MCF 10A (cell line): Measurements from ENCODE around the gene CLEC14A. TPM values are rescaled to one million over a fixed set of nuclear protein-coding genes. Genes with fewer than 3 reads are reported as not detected.

Experiments
- BruUV-seq: library from RNA; stranded (reverse); fragments of 400-500 nt; replicated peaks from 2 replicates; lab custom pipeline; 2021; lab: Mats Ljungman, UMichigan
- CTCF ChIA-PET: fragments of 300-600 bp; sonication (Branson Sonifier 250); formaldehyde crosslinking; extraction: SDS; loops from one replicate; lab custom pipeline; 2021; ENCODE audit warnings: antibody characterized with exemption, inconsistent platforms; lab: Yijun Ruan, JAX
- POLR2A ChIA-PET: fragments of 300-600, 350-650 bp; sonication (Branson Sonifier 250); formaldehyde crosslinking; extraction: SDS; loops from one replicate; lab custom pipeline; 2020; ENCODE audit warnings: antibody characterized with exemption, inconsistent platforms; lab: Yijun Ruan, JAX
- DNase-seq: peaks from one replicate; pipeline ENCODE4 v3.0.0-alpha.2; 2018; ENCODE audit not compliant: unreplicated experiment
- H3K27ac Mint-ChIP-seq: one replicate; pipeline ENCODE4 v1.8.0; 2022; ENCODE audit warnings: mild to moderate bottlenecking, low read depth, mixed read lengths; ENCODE audit not compliant: unreplicated experiment
- H3K27me3 Mint-ChIP-seq: one replicate; pipeline ENCODE4 v1.8.0; 2022; ENCODE audit warnings: mixed read lengths; ENCODE audit not compliant: insufficient read depth, unreplicated experiment
- H3K36me3 Mint-ChIP-seq: one replicate; pipeline ENCODE4 v1.8.0; 2022; ENCODE audit warnings: mild to moderate bottlenecking, moderate library complexity, mixed read lengths; ENCODE audit not compliant: insufficient read depth, unreplicated experiment
- H3K4me1 Mint-ChIP-seq: one replicate; pipeline ENCODE4 v1.8.0; 2022; ENCODE audit warnings: mixed read lengths; ENCODE audit not compliant: insufficient read depth, unreplicated experiment
- H3K4me3 Mint-ChIP-seq: one replicate; pipeline ENCODE4 v1.8.0; 2022; ENCODE audit warnings: mild to moderate bottlenecking, moderate library complexity, mixed read lengths; ENCODE audit not compliant: unreplicated experiment
- H3K9me3 Mint-ChIP-seq: one replicate; pipeline ENCODE4 v1.8.0; 2022; ENCODE audit warnings: mixed read lengths; ENCODE audit not compliant: unreplicated experiment
- CTCF ChIP-seq: fragments of 200-600 bp; IDR thresholded peaks from one replicate; pipeline ENCODE4 v1.8.0; 2022; ENCODE audit warnings: antibody characterized with exemption, mild to moderate bottlenecking; ENCODE audit not compliant: unreplicated experiment
- intact Hi-C: fragments of 100-400 bp; cut with micrococcal nuclease; formaldehyde crosslinking; loops from 2 replicates; pipeline ENCODE4 v1.14.1; 2022
- total RNA-seq: library from RNA; stranded (reverse); gene quantifications from 2 replicates; pipeline ENCODE4 v1.2.3, GENCODE V29; 2022

CLEC14A gene
- total RNA-seq, 1 experiment from 2014 or later = not detected

DNA sequence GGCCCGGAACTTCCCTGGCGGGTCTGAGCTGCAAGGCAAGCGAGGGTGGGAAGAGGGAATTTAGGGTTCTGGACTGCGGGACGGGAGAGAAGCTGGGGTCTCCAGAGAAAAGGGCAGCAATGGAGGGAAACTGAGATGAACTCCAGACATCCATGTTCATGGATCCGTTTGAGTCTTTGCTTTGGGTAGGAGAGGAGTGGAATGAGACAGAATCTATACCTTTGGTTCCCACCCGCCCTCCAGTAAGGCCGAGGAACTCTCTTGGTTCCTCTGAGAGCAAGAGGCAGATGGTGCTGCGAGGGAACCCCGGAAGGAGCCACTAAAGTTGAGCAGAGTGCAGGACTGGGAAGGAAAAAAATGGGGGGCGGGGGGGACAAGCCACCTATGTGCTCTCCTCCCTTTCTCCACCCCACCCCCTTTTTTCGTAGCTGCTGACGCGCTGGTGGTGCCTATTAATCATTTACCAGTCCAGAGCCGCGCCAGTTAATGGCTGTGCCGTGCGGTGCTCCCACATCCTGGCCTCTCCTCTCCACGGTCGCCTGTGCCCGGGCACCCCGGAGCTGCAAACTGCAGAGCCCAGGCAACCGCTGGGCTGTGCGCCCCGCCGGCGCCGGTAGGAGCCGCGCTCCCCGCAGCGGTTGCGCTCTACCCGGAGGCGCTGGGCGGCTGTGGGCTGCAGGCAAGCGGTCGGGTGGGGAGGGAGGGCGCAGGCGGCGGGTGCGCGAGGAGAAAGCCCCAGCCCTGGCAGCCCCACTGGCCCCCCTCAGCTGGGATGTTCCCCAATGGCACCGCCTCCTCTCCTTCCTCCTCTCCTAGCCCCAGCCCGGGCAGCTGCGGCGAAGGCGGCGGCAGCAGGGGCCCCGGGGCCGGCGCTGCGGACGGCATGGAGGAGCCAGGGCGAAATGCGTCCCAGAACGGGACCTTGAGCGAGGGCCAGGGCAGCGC lies 47.0 kb downstream of the CLEC14A start:
- H3K4me3 Mint-ChIP-seq = peak overlapping the region; percentile 40
- H3K36me3 Mint-ChIP-seq = no peaks in the 10 kb centered on the region
- ChIA-PET POLR2A (no interaction called here), CTCF (interaction anchor here (0.5 kb wide), 1 partner anchor 457 kb away, joined by 5 read pairs; no protein-coding TSS in a partner anchor)
- no peak for TF ChIP-seq CTCF
- H3K4me1 Mint-ChIP-seq = no peaks in the 10 kb centered on the region
- DNase-seq = no peak
- no peak overlapping the region for H3K27ac Mint-ChIP-seq
- intact Hi-C loops = no loop called here
- H3K9me3 Mint-ChIP-seq = peaks cover 14% of the 10 kb centered on the region
- BruUV-seq = no TSS peak
- H3K27me3 Mint-ChIP-seq = no peaks in the 10 kb centered on the region

- H3K27ac Mint-ChIP-seq = no peak within 1 kb of the TSS
- H3K4me1 Mint-ChIP-seq = no peaks in the 10 kb centered on the region
- intact Hi-C loops = no loop called here
- POLR2A ChIA-PET = interaction anchor here (0.6 to 0.9 kb wide), 3 partner anchors 10 to 153 kb away, joined by 3 read pairs; no protein-coding TSS in a partner anchor
- no peaks in the 10 kb centered on the region for H3K36me3 Mint-ChIP-seq
- no peaks in the 10 kb centered on the region for H3K27me3 Mint-ChIP-seq
- TF ChIP-seq CTCF = no peak
- peak within 1 kb of the TSS; percentile 40 for H3K4me3 Mint-ChIP-seq
- H3K9me3 Mint-ChIP-seq = peaks cover 14% of the 10 kb centered on the region
- no peak for DNase-seq
- BruUV-seq = no TSS peak
- CTCF ChIA-PET = interaction anchor here (0.6 to 1.1 kb wide), 2 partner anchors 9 to 659 kb away, joined by 4 read pairs; no protein-coding TSS in a partner anchor
Measured at GRCh38 chr14:38207736-38208617, 47.9 kb downstream of the CLEC14A start, which contains the start of gene SSTR1. Gene SSTR1, plus strand, starts transcription at chr14:38207904. Its CDS starts 1,486 bp downstream, at chr14:38209390.

DNA sequence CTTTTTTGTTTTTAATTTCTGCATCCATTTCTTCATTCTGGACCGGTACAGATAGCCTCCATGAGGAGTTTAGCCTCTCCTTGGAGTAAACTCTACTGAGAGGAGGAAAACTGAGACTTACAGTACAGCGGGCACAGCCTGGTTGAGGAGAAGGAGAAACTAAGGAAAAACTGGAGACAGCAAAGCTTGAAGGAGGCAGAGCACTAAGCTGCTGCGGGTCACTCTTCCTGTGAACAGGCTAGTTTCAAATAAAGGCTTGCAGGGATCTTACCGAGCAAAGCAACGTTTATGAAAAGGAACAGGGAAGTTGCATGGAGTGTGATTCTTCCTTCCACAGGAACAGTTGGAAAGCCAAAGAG lies 48.5 kb downstream of the CLEC14A start:
- Mint-ChIP-seq H3K27ac (no peak overlapping the region), H3K27me3 (no peaks in the 10 kb centered on the region), H3K4me1 (peaks cover 4% of the 10 kb centered on the region), H3K36me3 (no peaks in the 10 kb centered on the region), H3K9me3 (peaks cover 14% of the 10 kb centered on the region), H3K4me3 (no peak overlapping the region)
- ChIA-PET CTCF (interaction anchor here (1.1 kb wide), 1 partner anchor 10 kb away, joined by 4 read pairs; no protein-coding TSS in a partner anchor), POLR2A (interaction anchor here (0.9 kb wide), 1 partner anchor 10 kb away, joined by 3 read pairs; no protein-coding TSS in a partner anchor)
- intact Hi-C loops = no loop called here
- TF ChIP-seq CTCF = no peak
- DNase-seq = no peak
- no TSS peak for BruUV-seq
